GM18873 (cell line): ENCODE measurements around the gene LDB2.

ENCODE experiments used
- ATAC-seq: cut with Tn5 transposase; IDR thresholded peaks from one replicate; pipeline ENCODE4 v1.9.1; 2021; ENCODE audit warnings: mild to moderate bottlenecking, moderate library complexity, moderate number of reproducible peaks; ENCODE audit not compliant: unreplicated experiment, low FRiP score

Gene LDB2

GRCh38 chr4:16809064-16809463 is 89.4 kb downstream of the LDB2 start:
- ATAC-seq: no peak

- ATAC-seq: no peak
Observed at GRCh38 chr4:16807355-16807754, 91.1 kb downstream of the LDB2 start.

- ATAC-seq: no peak
Observed at GRCh38 chr4:16804581-16804980, 93.9 kb downstream of the LDB2 start.

- no peak for ATAC-seq
Observed at GRCh38 chr4:16802044-16802443, 96.4 kb downstream of the LDB2 start.

- no peak for ATAC-seq
Observed at GRCh38 chr4:16801356-16801755, 97.1 kb downstream of the LDB2 start.

GRCh38 chr4:16794816-16795445 is 103.5 kb downstream of the LDB2 start:
- no peak for ATAC-seq

- ATAC-seq: no peak
Observed at GRCh38 chr4:16791460-16791859, 107.0 kb downstream of the LDB2 start.

GRCh38 chr4:16790508-16790907 is 107.9 kb downstream of the LDB2 start:
- ATAC-seq: no peak

GRCh38 chr4:16788868-16789267 is 109.6 kb downstream of the LDB2 start:
- ATAC-seq: no peak

- no peak for ATAC-seq
Observed at GRCh38 chr4:16785793-16786527, 112.5 kb downstream of the LDB2 start.

- ATAC-seq: no peak
Observed at GRCh38 chr4:16783119-16783518, 115.3 kb downstream of the LDB2 start.

- no peak for ATAC-seq
Observed at GRCh38 chr4:16779028-16779675, 119.3 kb downstream of the LDB2 start.

GRCh38 chr4:16777726-16778125 is 120.7 kb downstream of the LDB2 start:
- no peak for ATAC-seq

- no peak for ATAC-seq
Observed at GRCh38 chr4:16775411-16776154, 122.9 kb downstream of the LDB2 start.

GRCh38 chr4:16772366-16772850 is 126.0 kb downstream of the LDB2 start:
- ATAC-seq: no peak

GRCh38 chr4:16770710-16771285 is 127.6 kb downstream of the LDB2 start:
- no peak for ATAC-seq

- no peak for ATAC-seq
Observed at GRCh38 chr4:16767861-16768260, 130.6 kb downstream of the LDB2 start.

- no peak for ATAC-seq
Observed at GRCh38 chr4:16767251-16767650, 131.2 kb downstream of the LDB2 start.

- no peak for ATAC-seq
Observed at GRCh38 chr4:16765546-16765945, 132.9 kb downstream of the LDB2 start.

GRCh38 chr4:16764622-16765021 is 133.8 kb downstream of the LDB2 start:
- ATAC-seq: no peak
